ENCODE results near the gene POU3F1. TPM values are rescaled to one million over a fixed set of nuclear protein-coding genes. Genes with fewer than 3 reads are reported as not detected.

POU3F1 gene
- total and polyA plus RNA-seq, 10 of the 15 experiments (the other 5 are each of a cell fraction or from before 2014, with no cell fraction given): 0.04 to 0.53 (median 0.10) TPM; not detected in 3

DNA sequence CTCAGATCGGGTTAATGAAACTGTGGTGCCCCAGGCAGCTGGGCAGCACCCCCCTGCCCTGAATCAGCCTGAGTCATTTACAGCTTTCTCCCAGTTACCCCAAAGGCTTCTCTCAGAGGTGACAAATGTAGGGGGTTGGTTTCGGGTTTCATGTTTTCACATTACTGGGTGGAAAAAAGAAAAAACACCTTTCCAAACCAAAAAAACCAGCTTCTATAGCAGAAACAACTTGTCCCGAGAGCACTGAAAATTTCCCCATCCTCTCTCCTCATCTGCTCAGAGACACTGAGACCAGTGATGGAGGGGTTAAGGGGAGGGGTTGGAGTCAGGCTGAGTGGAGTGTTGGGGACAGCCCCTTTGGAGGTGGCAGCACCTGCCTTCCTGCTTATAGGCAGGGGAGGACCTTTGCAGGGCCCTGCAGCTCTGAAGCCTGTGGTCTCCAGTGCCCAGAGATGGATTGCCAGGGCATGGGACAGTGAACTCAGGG, 18.4 kb downstream of the POU3F1 start (continued):
- TF ChIP-seq RELB (IDR thresholded peaks at IDR 0.05; ENCODE audit: low read depth): peak; percentile 96
- no peak for TF ChIP-seq CEBPB (IDR thresholded peaks at IDR 0.05; ENCODE audit: borderline replicate concordance in 1 of 2, low read depth in 2 of 2, low read length in 2 of 2)
- TF ChIP-seq RUNX3 (IDR thresholded peaks at IDR 0.05; ENCODE audit: low read length): peak; percentile 83
- TF ChIP-seq USF1 (IDR thresholded peaks at IDR 0.05; ENCODE audit: borderline replicate concordance, extremely low read length, insufficient read depth, low read depth, low read length): no peak
- no peak for TF ChIP-seq POU2F2 (IDR thresholded peaks at IDR 0.05; ENCODE audit: borderline replicate concordance, low read depth, low read length)
- TF ChIP-seq ZNF622 (IDR thresholded peaks at IDR 0.05): no peak
- no peak for TF ChIP-seq HDAC2 (IDR thresholded peaks at IDR 0.05)
- TF ChIP-seq, protein P1, sequence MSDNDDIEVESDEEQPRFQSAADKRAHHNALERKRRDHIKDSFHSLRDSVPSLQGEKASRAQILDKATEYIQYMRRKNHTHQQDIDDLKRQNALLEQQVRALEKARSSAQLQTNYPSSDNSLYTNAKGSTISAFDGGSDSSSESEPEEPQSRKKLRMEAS (IDR thresholded peaks at IDR 0.05; ENCODE audit: low read depth, low read length): no peak; the same call in 1 of the 2 replicates
- TF ChIP-seq IRF5 (IDR thresholded peaks at IDR 0.05; ENCODE audit: borderline replicate concordance): no peak
- TF ChIP-seq, protein P2, sequence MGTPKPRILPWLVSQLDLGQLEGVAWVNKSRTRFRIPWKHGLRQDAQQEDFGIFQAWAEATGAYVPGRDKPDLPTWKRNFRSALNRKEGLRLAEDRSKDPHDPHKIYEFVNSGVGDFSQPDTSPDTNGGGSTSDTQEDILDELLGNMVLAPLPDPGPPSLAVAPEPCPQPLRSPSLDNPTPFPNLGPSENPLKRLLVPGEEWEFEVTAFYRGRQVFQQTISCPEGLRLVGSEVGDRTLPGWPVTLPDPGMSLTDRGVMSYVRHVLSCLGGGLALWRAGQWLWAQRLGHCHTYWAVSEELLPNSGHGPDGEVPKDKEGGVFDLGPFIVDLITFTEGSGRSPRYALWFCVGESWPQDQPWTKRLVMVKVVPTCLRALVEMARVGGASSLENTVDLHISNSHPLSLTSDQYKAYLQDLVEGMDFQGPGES (IDR thresholded peaks at IDR 0.05): no peak
- TF ChIP-seq CBX3 (IDR thresholded peaks at IDR 0.05; ENCODE audit: borderline replicate concordance, low read depth): no peak
- no peak for TF ChIP-seq HDAC6 (IDR thresholded peaks at IDR 0.05; ENCODE audit: unreplicated experiment)
- 0 out of 2 replicates have a peak, but pooled peaks have one; percentile 48 for TF ChIP-seq TCF7 (IDR thresholded peaks at IDR 0.05; ENCODE audit: borderline replicate concordance)
- TF ChIP-seq JUNB (IDR thresholded peaks at IDR 0.05): peak; percentile 86
- TF ChIP-seq GATAD2B (conservative IDR thresholded peaks at IDR 0.05; ENCODE audit: low read depth): peak; percentile 91
- TF ChIP-seq, protein P3, sequence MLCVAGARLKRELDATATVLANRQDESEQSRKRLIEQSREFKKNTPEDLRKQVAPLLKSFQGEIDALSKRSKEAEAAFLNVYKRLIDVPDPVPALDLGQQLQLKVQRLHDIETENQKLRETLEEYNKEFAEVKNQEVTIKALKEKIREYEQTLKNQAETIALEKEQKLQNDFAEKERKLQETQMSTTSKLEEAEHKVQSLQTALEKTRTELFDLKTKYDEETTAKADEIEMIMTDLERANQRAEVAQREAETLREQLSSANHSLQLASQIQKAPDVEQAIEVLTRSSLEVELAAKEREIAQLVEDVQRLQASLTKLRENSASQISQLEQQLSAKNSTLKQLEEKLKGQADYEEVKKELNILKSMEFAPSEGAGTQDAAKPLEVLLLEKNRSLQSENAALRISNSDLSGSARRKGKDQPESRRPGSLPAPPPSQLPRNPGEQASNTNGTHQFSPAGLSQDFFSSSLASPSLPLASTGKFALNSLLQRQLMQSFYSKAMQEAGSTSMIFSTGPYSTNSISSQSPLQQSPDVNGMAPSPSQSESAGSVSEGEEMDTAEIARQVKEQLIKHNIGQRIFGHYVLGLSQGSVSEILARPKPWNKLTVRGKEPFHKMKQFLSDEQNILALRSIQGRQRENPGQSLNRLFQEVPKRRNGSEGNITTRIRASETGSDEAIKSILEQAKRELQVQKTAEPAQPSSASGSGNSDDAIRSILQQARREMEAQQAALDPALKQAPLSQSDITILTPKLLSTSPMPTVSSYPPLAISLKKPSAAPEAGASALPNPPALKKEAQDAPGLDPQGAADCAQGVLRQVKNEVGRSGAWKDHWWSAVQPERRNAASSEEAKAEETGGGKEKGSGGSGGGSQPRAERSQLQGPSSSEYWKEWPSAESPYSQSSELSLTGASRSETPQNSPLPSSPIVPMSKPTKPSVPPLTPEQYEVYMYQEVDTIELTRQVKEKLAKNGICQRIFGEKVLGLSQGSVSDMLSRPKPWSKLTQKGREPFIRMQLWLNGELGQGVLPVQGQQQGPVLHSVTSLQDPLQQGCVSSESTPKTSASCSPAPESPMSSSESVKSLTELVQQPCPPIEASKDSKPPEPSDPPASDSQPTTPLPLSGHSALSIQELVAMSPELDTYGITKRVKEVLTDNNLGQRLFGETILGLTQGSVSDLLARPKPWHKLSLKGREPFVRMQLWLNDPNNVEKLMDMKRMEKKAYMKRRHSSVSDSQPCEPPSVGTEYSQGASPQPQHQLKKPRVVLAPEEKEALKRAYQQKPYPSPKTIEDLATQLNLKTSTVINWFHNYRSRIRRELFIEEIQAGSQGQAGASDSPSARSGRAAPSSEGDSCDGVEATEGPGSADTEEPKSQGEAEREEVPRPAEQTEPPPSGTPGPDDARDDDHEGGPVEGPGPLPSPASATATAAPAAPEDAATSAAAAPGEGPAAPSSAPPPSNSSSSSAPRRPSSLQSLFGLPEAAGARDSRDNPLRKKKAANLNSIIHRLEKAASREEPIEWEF (IDR thresholded peaks at IDR 0.05; ENCODE audit: insufficient replicate concordance, low read depth, low read length): peak; percentile 39
- TF ChIP-seq NBN (IDR thresholded peaks at IDR 0.05): peak; percentile 86
- TF ChIP-seq EP300 (IDR thresholded peaks at IDR 0.05; ENCODE audit: borderline replicate concordance in 1 of 2, control insufficient read depth in 1 of 2, low read depth in 2 of 2, low read length in 2 of 2): peak; percentile 67 to 82; a peak in 3 of 4 replicates
- TF ChIP-seq TBL1XR1 (IDR thresholded peaks at IDR 0.05; ENCODE audit: low read depth, low read length): peak; percentile 71; the same call in 1 of the 2 replicates
- peak; percentile 90 for TF ChIP-seq MTA2 (IDR thresholded peaks at IDR 0.05; ENCODE audit: low read depth)

All from GM12878 (cell line).